Testis (tissue), 2 donors: ENCODE results near the gene DNAJC7.

Experiments used
- POLR2A ChIP-seq: fragments of 450-650 bp; IDR thresholded peaks from one replicate; pipeline ENCODE4 v1.6.1; 2017; ENCODE audit warnings: antibody characterized with exemption, mild to moderate bottlenecking, moderate library complexity
- TF ChIP-seq, protein P1 (sequence below), 3 experiments: fragments of 450-650 bp in 2 of 3; fragments of 200-600 bp in 1 of 3; sonication (generic) in 1 of 3; IDR thresholded peaks; one replicate each; pipeline ENCODE4 v1.5.1; 2016 to 2019; ENCODE audit warnings: antibody characterized with exemption in 3 of 3, mild to moderate bottlenecking in 2 of 3, moderate library complexity in 1 of 3

DNA sequence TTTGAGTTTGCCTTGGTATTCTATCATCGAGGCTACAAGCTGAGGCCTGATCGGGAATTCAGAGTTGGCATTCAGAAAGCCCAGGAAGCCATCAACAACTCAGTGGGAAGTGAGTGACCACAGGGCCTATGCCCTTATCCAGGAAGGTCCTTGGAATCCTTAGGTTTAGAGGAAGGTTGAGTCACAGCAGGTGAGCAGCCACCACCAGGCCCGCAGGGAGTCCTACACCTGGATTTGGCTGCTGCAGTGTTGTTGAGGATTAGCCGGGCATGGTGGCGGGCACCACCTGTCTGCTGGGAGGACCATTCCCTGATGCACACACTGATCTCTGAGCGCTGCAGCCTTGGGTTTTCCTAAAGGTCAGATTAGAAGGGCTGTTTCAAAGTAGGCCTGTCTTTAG is 81.6 kb downstream of the DNAJC7 start:
- TF ChIP-seq, protein P1, sequence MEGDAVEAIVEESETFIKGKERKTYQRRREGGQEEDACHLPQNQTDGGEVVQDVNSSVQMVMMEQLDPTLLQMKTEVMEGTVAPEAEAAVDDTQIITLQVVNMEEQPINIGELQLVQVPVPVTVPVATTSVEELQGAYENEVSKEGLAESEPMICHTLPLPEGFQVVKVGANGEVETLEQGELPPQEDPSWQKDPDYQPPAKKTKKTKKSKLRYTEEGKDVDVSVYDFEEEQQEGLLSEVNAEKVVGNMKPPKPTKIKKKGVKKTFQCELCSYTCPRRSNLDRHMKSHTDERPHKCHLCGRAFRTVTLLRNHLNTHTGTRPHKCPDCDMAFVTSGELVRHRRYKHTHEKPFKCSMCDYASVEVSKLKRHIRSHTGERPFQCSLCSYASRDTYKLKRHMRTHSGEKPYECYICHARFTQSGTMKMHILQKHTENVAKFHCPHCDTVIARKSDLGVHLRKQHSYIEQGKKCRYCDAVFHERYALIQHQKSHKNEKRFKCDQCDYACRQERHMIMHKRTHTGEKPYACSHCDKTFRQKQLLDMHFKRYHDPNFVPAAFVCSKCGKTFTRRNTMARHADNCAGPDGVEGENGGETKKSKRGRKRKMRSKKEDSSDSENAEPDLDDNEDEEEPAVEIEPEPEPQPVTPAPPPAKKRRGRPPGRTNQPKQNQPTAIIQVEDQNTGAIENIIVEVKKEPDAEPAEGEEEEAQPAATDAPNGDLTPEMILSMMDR (IDR thresholded peaks at IDR 0.05), result no peak
- no peak for TF ChIP-seq POLR2A
